BLaER1 treated with 17β-estradiol and CSF1 and Interleukin-3, amounts not matched to agents 10 nM and 100 nM (cell line): ENCODE results near the gene NLN.
"Not testable (repeated sequence)": the region's sequence is repeated elsewhere in the genome, so short reads cannot be mapped to it uniquely, and the experiment has no call there.

Source experiments
- H3K27ac ChIP-seq, 11 experiments: shearing (Covaris generic); formaldehyde crosslinking; 2 replicates each; pipeline ENCODE4 v1.8.1; 2022
- H3K27me3 ChIP-seq, 11 experiments: shearing (Covaris generic); formaldehyde crosslinking; 2 replicates each; pipeline ENCODE4 v1.8.1; 2022
- H3K36me3 ChIP-seq, 11 experiments: shearing (Covaris generic); formaldehyde crosslinking; 2 replicates each; pipeline ENCODE4 v1.8.1; 2022
- H3K4me1 ChIP-seq, 10 experiments: shearing (Covaris generic); formaldehyde crosslinking; 2 replicates each; pipeline ENCODE4 v1.8.1; 2022
- H3K4me2 ChIP-seq, 11 experiments: shearing (Covaris generic); formaldehyde crosslinking; 2 replicates each; pipeline ENCODE4 v1.8.1; 2022
- H3K4me3 ChIP-seq, 10 experiments: shearing (Covaris generic); formaldehyde crosslinking; 2 replicates each; pipeline ENCODE4 v1.8.1; 2022
- H3K9ac ChIP-seq, 11 experiments: shearing (Covaris generic); formaldehyde crosslinking; 2 replicates each; pipeline ENCODE4 v1.8.1; 2022
- H3K9me3 ChIP-seq, 11 experiments: shearing (Covaris generic); formaldehyde crosslinking; replicated peaks in 1 of 11; 2 replicates each; pipeline ENCODE4 v1.8.1; 2022
- H4K20me1 ChIP-seq, 11 experiments: shearing (Covaris generic); formaldehyde crosslinking; 2 replicates each; pipeline ENCODE4 v1.8.1; 2022
- Cebpa-rat ChIP-seq, 11 experiments: shearing (Covaris generic); IDR thresholded peaks; 2 replicates each; pipeline ENCODE4 v1.8.1; 2022

NLN gene

DNA sequence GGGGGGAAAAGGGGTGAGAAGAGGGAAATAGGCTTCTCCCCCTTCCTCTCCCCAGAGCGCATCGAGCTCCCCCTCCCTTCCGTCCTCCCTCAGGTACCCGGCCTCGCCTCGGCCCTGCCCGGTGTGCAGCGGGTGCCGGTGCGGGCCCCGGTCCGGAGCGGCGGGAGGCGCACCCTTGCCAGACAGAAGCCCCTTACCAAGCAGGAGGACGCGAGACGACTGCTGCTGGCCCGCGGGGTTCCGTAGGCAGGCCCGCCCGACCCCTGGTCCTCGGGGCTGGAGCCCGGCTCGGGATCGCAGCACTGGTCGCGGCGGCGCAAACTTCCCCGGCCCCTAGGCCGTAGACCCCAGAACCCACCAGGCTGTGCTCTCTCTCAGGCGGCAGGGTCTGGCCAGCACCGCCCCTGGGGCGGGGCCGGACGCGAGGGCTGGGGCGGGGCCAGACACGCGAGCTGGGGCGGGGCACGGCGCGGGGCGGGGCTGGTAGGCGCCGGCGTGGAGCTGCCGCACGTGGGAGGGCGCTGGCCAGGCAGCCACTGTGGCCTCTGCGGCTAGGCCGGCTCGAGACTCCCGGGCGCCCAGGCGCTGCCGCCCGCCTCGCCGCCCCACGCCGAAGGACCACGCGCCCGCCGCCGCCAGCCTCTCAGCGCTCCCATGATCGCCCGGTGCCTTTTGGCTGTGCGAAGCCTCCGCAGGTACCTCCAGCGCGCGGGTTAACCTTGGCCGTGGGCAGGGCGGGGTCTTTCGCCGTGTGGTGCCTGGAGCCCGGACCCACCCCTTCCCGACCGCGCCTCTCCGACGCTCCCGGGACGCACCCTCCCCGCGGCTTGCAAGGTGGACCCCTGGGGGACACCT, at the start of gene NLN, which contains the start of gene SGTB:
Gene NLN, plus strand, starts transcription at position 486 of the 855 bp plus-strand sequence. Its CDS starts 169 bp downstream, at position 655.
Gene SGTB, minus strand, starts transcription at position 390 of the 855 bp plus-strand sequence. CDS start 1,302 bp downstream, outside the sequence.
- peaks cover 0 to 12% (median 0%) of the 10 kb centered on the region in 11 experiments; a peak in 4 of 22 replicates for H3K9me3 ChIP-seq
- H3K4me2 ChIP-seq: peak within 1 kb of the TSS; percentile 77 to 99 (median 96)
- peak within 1 kb of the TSS; percentile 75 to 97 (median 91) for H3K27ac ChIP-seq
- peaks cover 0 to 44% (median 7%) of the 10 kb centered on the region in 11 experiments; a peak in 14 of 22 replicates for H4K20me1 ChIP-seq
- H3K4me3 ChIP-seq: peak within 1 kb of the TSS; percentile 83 to 99 (median 98)
- peaks cover 22 to 53% (median 36%) of the 10 kb centered on the region in 11 experiments for H3K36me3 ChIP-seq
- H3K4me1 ChIP-seq: peaks cover 26 to 61% (median 41%) of the 10 kb centered on the region in 10 experiments
- peak within 1 kb of the TSS; percentile 88 to 97 (median 93) for H3K9ac ChIP-seq
- no peaks in the 10 kb centered on the region for H3K27me3 ChIP-seq
- no peak for TF ChIP-seq Cebpa-rat (IDR thresholded peaks at IDR 0.05)

DNA sequence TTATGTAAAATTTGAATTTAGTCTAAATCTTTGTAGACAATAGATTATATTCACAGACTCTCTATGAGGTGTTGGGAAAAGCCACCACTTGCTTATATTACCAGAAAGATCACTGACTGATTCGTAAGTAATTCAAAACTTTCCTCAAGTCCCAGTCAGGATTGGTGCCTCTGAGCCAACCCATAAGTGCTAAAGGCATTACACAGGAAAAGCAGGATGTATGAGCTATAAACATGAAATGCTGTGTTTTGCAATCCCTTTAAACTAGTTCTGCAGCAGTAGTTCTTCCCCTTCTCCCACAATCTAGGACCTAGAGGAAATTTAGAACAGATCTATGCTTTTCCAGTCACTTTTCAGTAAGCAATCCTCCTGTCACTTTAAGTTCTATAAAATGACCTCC, 49.2 kb upstream of the NLN start:
- Histone ChIP-seq H3K36me3 (peaks cover 48 to 100% (median 70%) of the 10 kb centered on the region in 11 experiments), H3K27me3 (no peaks in the 10 kb centered on the region), H3K4me2 (peak overlapping the region in 3 of 11 experiments; percentile 3 to 18 (median 8); a peak in 3 of 22 replicates), H3K9ac (no peak overlapping the region), H3K4me3 (no peak overlapping the region), H3K9me3 (no peaks in the 10 kb centered on the region), H3K4me1 (peaks cover 0 to 70% (median 6%) of the 10 kb centered on the region in 10 experiments; a peak in 10 of 20 replicates), H4K20me1 (peaks cover 0 to 100% (median 0%) of the 10 kb centered on the region in 11 experiments; a peak in 6 of 22 replicates), H3K27ac (no peak overlapping the region)
- TF ChIP-seq Cebpa-rat (IDR thresholded peaks at IDR 0.05): no peak

DNA sequence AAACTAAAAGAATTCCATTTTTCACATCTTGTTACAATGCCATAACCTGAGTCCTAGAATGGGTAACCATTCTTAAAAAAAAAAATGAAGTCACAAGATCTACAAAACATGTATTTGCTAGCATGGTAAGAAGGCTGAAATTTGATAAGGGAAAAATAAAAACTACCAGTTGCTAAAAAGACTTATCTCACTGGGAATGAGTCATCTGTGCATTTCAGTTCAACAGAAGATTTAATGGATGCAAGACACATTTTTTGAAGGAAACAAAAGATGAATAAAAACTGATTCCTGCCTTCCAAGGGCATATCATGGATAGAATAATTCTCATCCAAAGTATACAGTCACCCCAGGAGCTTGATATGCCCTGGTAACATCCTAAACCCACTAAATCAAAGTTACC, 47.3 kb upstream of the NLN start:
- no peak for TF ChIP-seq Cebpa-rat (IDR thresholded peaks at IDR 0.05)
- H3K9ac ChIP-seq: no peak overlapping the region

DNA sequence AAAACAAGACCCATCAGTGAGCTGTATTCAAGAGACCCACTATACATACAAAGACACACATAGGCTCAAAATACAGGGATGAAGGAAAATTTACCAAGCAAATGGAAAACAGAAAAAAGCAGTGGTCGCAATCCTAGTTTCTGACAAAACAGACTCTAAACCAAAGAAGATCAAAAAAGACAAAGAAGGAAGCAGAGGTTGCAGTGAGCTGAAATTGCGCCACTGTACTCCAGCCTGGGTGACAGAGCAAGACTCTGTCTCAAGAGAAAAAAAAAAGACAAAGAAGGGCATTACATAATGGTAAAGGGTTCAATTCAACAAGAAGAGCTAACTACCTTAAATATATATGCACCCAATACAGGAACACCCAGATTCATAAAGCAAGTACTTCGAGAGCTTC, 45.9 kb upstream of the NLN start:
- not testable (repeated sequence) for H3K9ac ChIP-seq, H3K4me3 ChIP-seq, H3K9me3 ChIP-seq, H3K27me3 ChIP-seq
- Histone ChIP-seq H4K20me1 (peaks cover 0 to 100% (median 0%) of the 10 kb centered on the region in 11 experiments; a peak in 6 of 22 replicates), H3K36me3 (peaks cover 51 to 100% (median 73%) of the 10 kb centered on the region in 11 experiments), H3K4me2 (peak overlapping the region in 6 of 11 experiments; percentile 0 to 33 (median 22); a peak in 7 of 22 replicates), H3K4me1 (peaks cover 0 to 64% (median 6%) of the 10 kb centered on the region in 10 experiments; a peak in 10 of 20 replicates), H3K27ac (peak overlapping the region in 6 of 11 experiments; percentile 8 to 50 (median 18); a peak in 5 of 22 replicates)
- 0 out of 22 replicates have a peak, but pooled peaks of 1 of the 11 experiments have one; percentile 14 for TF ChIP-seq Cebpa-rat (IDR thresholded peaks at IDR 0.05)

More for the DNA sequence above, 47.3 kb upstream of the NLN start:
- no peaks in the 10 kb centered on the region for H3K27me3 ChIP-seq
- H3K27ac ChIP-seq: no peak overlapping the region
- no peak overlapping the region for H3K4me3 ChIP-seq
- peaks cover 0 to 100% (median 0%) of the 10 kb centered on the region in 11 experiments; a peak in 6 of 22 replicates for H4K20me1 ChIP-seq
- H3K9me3 ChIP-seq: no peaks in the 10 kb centered on the region
- H3K4me1 ChIP-seq: peaks cover 0 to 69% (median 6%) of the 10 kb centered on the region in 10 experiments; a peak in 10 of 20 replicates
- H3K36me3 ChIP-seq: peaks cover 53 to 100% (median 77%) of the 10 kb centered on the region in 11 experiments
- no peak overlapping the region for H3K4me2 ChIP-seq

DNA sequence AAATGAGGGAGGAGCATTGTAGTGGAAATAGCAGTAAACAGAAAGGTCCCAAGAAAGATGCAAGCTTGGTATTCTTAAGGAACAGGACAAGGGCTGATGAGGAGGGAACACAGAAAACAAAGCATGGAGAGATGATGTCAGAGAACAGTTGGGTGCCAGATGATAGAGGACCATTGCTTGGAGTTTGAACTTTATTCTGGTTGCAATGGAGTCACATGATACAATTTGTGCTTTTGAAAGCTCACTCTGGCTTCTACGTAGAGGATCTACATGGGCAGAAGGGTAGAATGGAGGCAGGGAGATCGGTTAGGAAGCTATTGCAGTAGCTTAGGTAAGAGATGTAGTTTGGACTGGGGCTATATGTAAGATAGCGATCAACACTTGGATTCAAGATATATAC, 39.9 kb upstream of the NLN start:
- H3K36me3 ChIP-seq: peaks cover 54 to 100% (median 73%) of the 10 kb centered on the region in 11 experiments

DNA sequence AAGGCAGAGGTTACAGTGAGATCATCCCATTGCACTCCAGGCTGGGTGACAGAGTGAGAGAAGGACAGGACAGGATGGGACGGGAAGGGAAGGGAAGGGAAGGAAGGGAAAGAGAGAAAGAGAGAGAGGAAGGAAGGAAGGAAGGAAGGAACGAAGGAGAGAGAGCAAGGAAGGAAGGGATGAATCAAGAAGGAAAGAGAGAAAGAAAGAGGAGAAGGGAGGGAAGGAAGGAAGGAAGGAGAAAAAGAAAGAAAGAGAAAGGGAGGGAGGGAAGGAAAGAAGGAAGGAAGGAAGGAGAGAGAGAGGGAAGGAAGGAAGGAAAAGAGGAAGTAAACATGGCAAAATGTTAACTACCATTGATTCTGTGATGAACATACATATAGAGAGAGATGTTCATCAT, 28.9 kb upstream of the NLN start:
- peaks cover 0 to 100% (median 0%) of the 10 kb centered on the region in 11 experiments; a peak in 6 of 22 replicates for H4K20me1 ChIP-seq
- H3K4me1 ChIP-seq: peaks cover 0 to 25% (median 9%) of the 10 kb centered on the region in 10 experiments; a peak in 16 of 20 replicates
- H3K4me2 ChIP-seq: no peak overlapping the region
- H3K27me3 ChIP-seq: no peaks in the 10 kb centered on the region
- H3K27ac ChIP-seq: no peak overlapping the region
- peaks cover 25 to 100% (median 41%) of the 10 kb centered on the region in 11 experiments; a peak in 21 of 22 replicates for H3K36me3 ChIP-seq
- no peaks in the 10 kb centered on the region for H3K9me3 ChIP-seq
- no peak overlapping the region for H3K4me3 ChIP-seq
- TF ChIP-seq Cebpa-rat (IDR thresholded peaks at IDR 0.05): no peak
- no peak overlapping the region for H3K9ac ChIP-seq

More for the DNA sequence above, 39.9 kb upstream of the NLN start:
- no peaks in the 10 kb centered on the region for H3K27me3 ChIP-seq
- no peak overlapping the region for H3K27ac ChIP-seq
- H3K9ac ChIP-seq: no peak overlapping the region
- TF ChIP-seq Cebpa-rat (IDR thresholded peaks at IDR 0.05): no peak
- no peak overlapping the region for H3K4me2 ChIP-seq
- H4K20me1 ChIP-seq: peaks cover 0 to 100% (median 0%) of the 10 kb centered on the region in 11 experiments; a peak in 6 of 22 replicates
- peaks cover 0 to 5% (median 0%) of the 10 kb centered on the region in 11 experiments; a peak in 1 of 22 replicates for H3K9me3 ChIP-seq
- H3K4me1 ChIP-seq: peaks cover 0 to 17% (median 0%) of the 10 kb centered on the region in 10 experiments; a peak in 3 of 20 replicates
- no peak overlapping the region for H3K4me3 ChIP-seq

DNA sequence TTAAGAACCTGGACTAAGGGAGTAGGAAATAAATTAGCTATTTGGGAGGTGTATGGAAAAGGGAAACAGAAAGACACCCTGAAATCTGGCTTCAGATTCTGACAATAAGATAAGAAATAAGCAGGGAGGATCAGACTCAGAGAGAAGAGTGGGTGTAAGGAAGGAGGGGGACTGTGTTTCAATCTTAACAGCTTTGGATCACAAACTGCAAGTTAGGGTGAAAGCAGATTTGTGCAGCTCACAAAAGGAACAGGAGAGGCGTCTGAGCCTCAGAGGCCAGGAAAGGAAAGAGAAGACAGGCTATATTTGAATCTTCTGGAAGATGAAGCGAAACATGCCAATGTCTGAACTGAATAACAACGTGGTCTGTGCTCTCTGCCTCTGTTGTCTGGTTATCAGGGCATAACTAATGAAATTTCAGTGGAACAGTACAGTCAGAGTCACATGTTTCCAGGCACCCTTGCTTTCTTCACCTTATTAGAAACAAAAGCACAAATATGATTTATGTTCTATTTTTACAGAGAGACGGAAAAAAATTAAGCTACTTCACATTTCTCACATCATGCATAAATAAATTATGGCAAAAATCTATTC, 26.7 kb upstream of the NLN start:
- peaks cover 0 to 13% (median 9%) of the 10 kb centered on the region in 11 experiments; a peak in 12 of 22 replicates for H3K9me3 ChIP-seq
- no peak overlapping the region for H3K9ac ChIP-seq
- peaks cover 0 to 100% (median 0%) of the 10 kb centered on the region in 11 experiments; a peak in 6 of 22 replicates for H4K20me1 ChIP-seq
- no peak overlapping the region for H3K4me3 ChIP-seq
- H3K27ac ChIP-seq: no peak overlapping the region
- H3K27me3 ChIP-seq: no peaks in the 10 kb centered on the region
- peaks cover 0 to 37% (median 13%) of the 10 kb centered on the region in 10 experiments; a peak in 16 of 20 replicates for H3K4me1 ChIP-seq
- H3K36me3 ChIP-seq: peaks cover 37 to 100% (median 48%) of the 10 kb centered on the region in 11 experiments
- no peak for TF ChIP-seq Cebpa-rat (IDR thresholded peaks at IDR 0.05)
- H3K4me2 ChIP-seq: no peak overlapping the region

DNA sequence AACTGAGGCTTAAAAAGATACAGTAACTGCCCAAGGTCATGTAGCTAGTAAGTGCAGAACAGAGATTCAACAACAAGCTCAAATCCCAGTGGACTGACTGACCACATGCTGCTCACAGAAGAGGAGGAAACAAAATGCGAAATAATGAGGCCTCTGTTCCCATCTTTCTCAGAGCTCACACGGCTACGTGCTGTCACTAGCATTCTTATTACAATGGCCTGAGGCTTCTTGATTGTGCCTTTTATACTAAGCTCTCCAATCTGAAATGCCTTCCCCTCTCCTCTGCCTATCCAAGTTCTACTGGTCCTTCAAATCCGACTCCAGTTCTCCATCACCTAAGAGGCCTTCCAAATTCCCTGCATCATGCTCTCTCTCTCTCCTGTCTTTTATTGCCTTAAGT, 26.1 kb upstream of the NLN start:
- peaks cover 0 to 37% (median 13%) of the 10 kb centered on the region in 10 experiments; a peak in 16 of 20 replicates for H3K4me1 ChIP-seq
- H4K20me1 ChIP-seq: peaks cover 0 to 100% (median 0%) of the 10 kb centered on the region in 11 experiments; a peak in 6 of 22 replicates
- H3K4me2 ChIP-seq: 0 out of 22 replicates have a peak overlapping the region, but pooled peaks of 1 of the 11 experiments have one; percentile 0
- H3K9me3 ChIP-seq: peaks cover 0 to 13% (median 9%) of the 10 kb centered on the region in 11 experiments; a peak in 12 of 22 replicates
- H3K27me3 ChIP-seq: no peaks in the 10 kb centered on the region
- H3K27ac ChIP-seq: no peak overlapping the region
- peaks cover 36 to 100% (median 49%) of the 10 kb centered on the region in 11 experiments for H3K36me3 ChIP-seq
- TF ChIP-seq Cebpa-rat (IDR thresholded peaks at IDR 0.05): no peak
- H3K4me3 ChIP-seq: no peak overlapping the region
- H3K9ac ChIP-seq: no peak overlapping the region
